Heart left ventricle (tissue), 13 donors: ENCODE measurements around the gene ARHGAP10.

Experiments
- CTCF ChIP-seq, 12 donors: fragments of 200-600 bp; sonication (generic) in 4 of 12; IDR thresholded peaks; one replicate each; pipeline versions ENCODE4 v1.5.0 to v1.8.0; 2018 to 2022; ENCODE audit warnings: antibody characterized with exemption in 12 of 12, mild to moderate bottlenecking in 5 of 12
- POLR2A ChIP-seq, 2 donors: fragments of 450-650 bp; IDR thresholded peaks; one replicate each; pipeline ENCODE4 v1.6.1; 2017; ENCODE audit warnings: antibody characterized with exemption in 2 of 2, mild to moderate bottlenecking in 2 of 2, moderate library complexity in 2 of 2
- donor health status: ischemic (EF 13 %, LVEDD 7.1; RV severe dilation, severe dysfunction).
- donor health status: DM: no; HTN: yes; CAD: no.
- donor health status: DM: no; HTN: no; CAD: no.
- donor health status: ischemic (EF 25% LVEDD 6.9; RV normal size, moderate dysfunction).
- donor health status: ischemic (EF 25% LVEDD 5.7; RV mildly dilated, moderate dysfunction).
- donor health status: ischemic (EF 35%, LVEDD 5.7; RV mildly dilated, moderate dysfunction).
- donor health status: nonischemic (EF 11% LVEDD 7.7; RV severe dilation, severe dysfunction).
- donor health status: DM: yes; HTN: yes; CAD: no.
- donor health status: PGD.
- donor health status: ischemic (EF 29% LVEDD 5.4; RV normal size, mild dysfunction).
- donor health status: nonischemic (EF 23%, LVEDD 6.1; RV moderate dilation, normal function).

GRCh38 chr4:148095346-148095923, 363.5 kb downstream of the ARHGAP10 start:
- TF ChIP-seq CTCF (IDR thresholded peaks at IDR 0.05) = no peak
- no peak for TF ChIP-seq POLR2A (IDR thresholded peaks at IDR 0.05)
